ENCODE measurements around the gene ATP13A1. TPM values are rescaled to one million over a fixed set of nuclear protein-coding genes. Genes with fewer than 3 reads are reported as not detected.

Gene ATP13A1
- total RNA-seq, 2 donors from 2014 or later, result 77.0 to 79.8 TPM

DNA sequence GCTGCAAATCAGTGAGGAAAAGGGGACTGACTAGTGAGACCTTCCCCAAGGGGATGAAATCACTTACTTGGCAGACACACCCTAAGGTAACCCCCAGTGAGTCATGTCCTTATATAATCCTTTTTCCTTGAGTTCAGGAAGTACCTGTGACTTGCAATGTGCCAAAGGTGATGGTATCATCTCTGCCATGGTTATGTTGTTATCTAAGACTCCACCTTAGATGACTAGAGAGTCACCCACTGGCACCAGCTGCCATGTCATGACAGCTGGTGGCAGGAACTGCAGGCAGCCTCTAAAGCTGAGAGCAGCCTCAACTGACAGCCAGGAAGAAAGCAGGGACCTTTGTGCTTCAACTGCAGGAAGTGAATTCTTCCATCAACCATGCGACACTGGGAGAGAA is 57.5 kb downstream of the ATP13A1 start:
- no peak overlapping the region for H3K9ac ChIP-seq (ENCODE audit: extremely low read depth, low read length, poor library complexity, severe bottlenecking)
- H3K9me3 Mint-ChIP-seq, result no peaks in the 10 kb centered on the region

DNA sequence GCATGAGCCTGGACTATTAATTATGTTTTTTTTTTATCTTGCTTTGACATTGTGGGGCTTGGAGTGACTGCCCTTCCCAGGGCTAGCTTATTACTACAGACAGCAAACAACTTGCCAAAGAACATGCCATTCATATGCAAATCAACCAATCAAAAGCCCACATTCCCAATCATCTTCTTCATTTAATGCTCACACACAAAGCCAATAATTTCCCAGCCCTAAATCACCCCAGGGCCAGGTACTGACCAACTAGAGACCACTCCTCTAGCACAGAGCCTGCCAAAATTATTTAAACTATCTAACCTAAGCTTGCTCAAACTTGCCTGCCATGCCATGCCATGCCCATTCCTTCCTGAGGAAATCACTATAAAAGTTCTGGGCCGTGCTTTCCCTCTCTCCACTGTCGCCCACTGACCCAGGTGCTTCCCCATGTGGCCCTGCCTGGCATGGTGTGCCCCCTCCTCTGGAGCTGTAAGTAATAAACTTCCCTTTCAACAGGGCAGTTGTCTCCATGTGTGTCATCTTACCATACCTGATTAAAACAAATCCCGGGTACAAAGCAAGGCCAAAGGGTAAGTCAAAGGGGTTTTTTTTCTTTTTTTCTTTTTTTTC is 60.7 kb downstream of the ATP13A1 start:
- Histone ChIP-seq H3K27ac (ENCODE audit: low read depth, low read length) (peak overlapping the region; percentile 18), H3K9ac (ENCODE audit: extremely low read depth, low read length, poor library complexity, severe bottlenecking) (no peak overlapping the region), H3K4me3 (ENCODE audit: low read length) (no peak overlapping the region), H3K27me3 (ENCODE audit: control insufficient read depth, insufficient read depth, low read length, poor library complexity, severe bottlenecking) (no peaks in the 10 kb centered on the region), H3K36me3 (ENCODE audit: control insufficient read depth, insufficient read depth, low read length) (peaks cover under 1% of the 10 kb centered on the region), H3K4me1 (ENCODE audit: control insufficient read depth, insufficient read depth, low read length) (no peaks in the 10 kb centered on the region), H3K9me3 (ENCODE audit: control insufficient read depth, low read length) (no peaks in the 10 kb centered on the region)
- Mint-ChIP-seq H3K36me3 (ENCODE audit: low read depth) (no peaks in the 10 kb centered on the region), H3K9me3 (no peaks in the 10 kb centered on the region), H3K27me3 (ENCODE audit: insufficient read depth) (no peaks in the 10 kb centered on the region), H3K4me1 (peaks cover 5% of the 10 kb centered on the region), H3K27ac (no peak overlapping the region), H3K4me3 (no peak overlapping the region)
- DNase-seq, result no peak
- 89 to 92% methylated on average over 2 to 3 of the region's 3 CpGs for WGBS, 2 experiments (ENCODE audit: insufficient coverage in 1 of 2, insufficient read length in 1 of 2)
- TF ChIP-seq, protein P1, sequence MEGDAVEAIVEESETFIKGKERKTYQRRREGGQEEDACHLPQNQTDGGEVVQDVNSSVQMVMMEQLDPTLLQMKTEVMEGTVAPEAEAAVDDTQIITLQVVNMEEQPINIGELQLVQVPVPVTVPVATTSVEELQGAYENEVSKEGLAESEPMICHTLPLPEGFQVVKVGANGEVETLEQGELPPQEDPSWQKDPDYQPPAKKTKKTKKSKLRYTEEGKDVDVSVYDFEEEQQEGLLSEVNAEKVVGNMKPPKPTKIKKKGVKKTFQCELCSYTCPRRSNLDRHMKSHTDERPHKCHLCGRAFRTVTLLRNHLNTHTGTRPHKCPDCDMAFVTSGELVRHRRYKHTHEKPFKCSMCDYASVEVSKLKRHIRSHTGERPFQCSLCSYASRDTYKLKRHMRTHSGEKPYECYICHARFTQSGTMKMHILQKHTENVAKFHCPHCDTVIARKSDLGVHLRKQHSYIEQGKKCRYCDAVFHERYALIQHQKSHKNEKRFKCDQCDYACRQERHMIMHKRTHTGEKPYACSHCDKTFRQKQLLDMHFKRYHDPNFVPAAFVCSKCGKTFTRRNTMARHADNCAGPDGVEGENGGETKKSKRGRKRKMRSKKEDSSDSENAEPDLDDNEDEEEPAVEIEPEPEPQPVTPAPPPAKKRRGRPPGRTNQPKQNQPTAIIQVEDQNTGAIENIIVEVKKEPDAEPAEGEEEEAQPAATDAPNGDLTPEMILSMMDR (conservative IDR thresholded peaks at IDR 0.05), result no peak

More for the DNA sequence above, 57.5 kb downstream of the ATP13A1 start:
- Mint-ChIP-seq H3K4me1 (peaks cover 5% of the 10 kb centered on the region), H3K27ac (no peak overlapping the region), H3K27me3 (ENCODE audit: insufficient read depth) (no peaks in the 10 kb centered on the region), H3K36me3 (ENCODE audit: low read depth) (no peaks in the 10 kb centered on the region), H3K4me3 (no peak overlapping the region)
- H3K27me3 ChIP-seq (ENCODE audit: control insufficient read depth, insufficient read depth, low read length, poor library complexity, severe bottlenecking), result no peaks in the 10 kb centered on the region
- no peaks in the 10 kb centered on the region for H3K36me3 ChIP-seq (ENCODE audit: control insufficient read depth, insufficient read depth, low read length)
- no peak overlapping the region for H3K27ac ChIP-seq (ENCODE audit: low read depth, low read length)
- DNase-seq, result no peak
- no peak overlapping the region for H3K4me3 ChIP-seq (ENCODE audit: low read length)
- H3K4me1 ChIP-seq (ENCODE audit: control insufficient read depth, insufficient read depth, low read length), result no peaks in the 10 kb centered on the region
- TF ChIP-seq, protein P1 (conservative IDR thresholded peaks at IDR 0.05), result no peak
- no peaks in the 10 kb centered on the region for H3K9me3 ChIP-seq (ENCODE audit: control insufficient read depth, low read length)
- 93 to 100% methylated on average over 1 of the region's 1 CpG for WGBS, 2 experiments (ENCODE audit: insufficient coverage in 1 of 2, insufficient read length in 1 of 2)

DNA sequence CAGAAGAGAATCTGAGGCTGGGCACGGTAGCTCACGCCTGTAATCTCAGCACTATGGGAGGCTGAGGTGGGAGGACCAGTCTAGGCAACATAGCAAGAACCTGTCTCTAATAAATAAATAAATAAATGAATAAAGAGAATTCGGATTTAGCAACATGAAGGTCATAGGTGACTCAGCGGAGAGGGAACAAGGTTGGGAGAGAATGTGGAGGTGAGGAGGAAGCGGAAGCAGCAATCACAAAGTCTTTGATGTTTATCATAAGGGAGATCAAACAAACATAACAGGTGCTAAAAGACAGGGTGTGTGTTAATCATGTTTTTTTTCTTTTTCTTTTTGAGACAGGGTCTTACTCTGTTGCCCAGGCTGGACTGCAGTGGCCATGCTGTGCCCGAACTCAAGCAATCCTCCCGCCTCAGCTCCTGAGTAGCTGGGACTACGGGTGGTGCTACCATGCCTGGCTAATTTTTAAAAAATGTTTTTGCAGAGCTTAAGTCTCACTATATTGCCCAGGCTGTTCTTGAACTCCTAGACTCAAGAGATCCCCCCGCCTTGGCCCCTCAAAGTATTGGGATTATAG is 61.3 kb downstream of the ATP13A1 start:
- Histone ChIP-seq H3K36me3 (ENCODE audit: control insufficient read depth, insufficient read depth, low read length) (peaks cover 5% of the 10 kb centered on the region), H3K27ac (ENCODE audit: low read depth, low read length) (no peak overlapping the region), H3K27me3 (ENCODE audit: control insufficient read depth, insufficient read depth, low read length, poor library complexity, severe bottlenecking) (no peaks in the 10 kb centered on the region), H3K4me1 (ENCODE audit: control insufficient read depth, insufficient read depth, low read length) (no peaks in the 10 kb centered on the region), H3K9ac (ENCODE audit: extremely low read depth, low read length, poor library complexity, severe bottlenecking) (no peak overlapping the region), H3K4me3 (ENCODE audit: low read length) (no peak overlapping the region), H3K9me3 (ENCODE audit: control insufficient read depth, low read length) (no peaks in the 10 kb centered on the region)
- Mint-ChIP-seq H3K27ac (no peak overlapping the region), H3K4me3 (no peak overlapping the region), H3K36me3 (ENCODE audit: low read depth) (no peaks in the 10 kb centered on the region), H3K9me3 (no peaks in the 10 kb centered on the region), H3K4me1 (peaks cover 5% of the 10 kb centered on the region), H3K27me3 (ENCODE audit: insufficient read depth) (no peaks in the 10 kb centered on the region)
- DNase-seq, result no peak
- TF ChIP-seq, protein P1 (conservative IDR thresholded peaks at IDR 0.05), result no peak
- WGBS, 2 experiments (ENCODE audit: insufficient coverage in 1 of 2, insufficient read length in 1 of 2), result 74 to 84% methylated on average over 6 to 9 of the region's 9 CpGs
